ENCODE measurements around the gene GET4. TPM values are rescaled to one million over a fixed set of nuclear protein-coding genes. Genes with fewer than 3 reads are reported as not detected.

The GET4 gene
- polyA plus RNA-seq, 1 donor (not counting 4 experiments of a cell fraction or from before 2014, with no cell fraction given): 21.1 TPM

DNA sequence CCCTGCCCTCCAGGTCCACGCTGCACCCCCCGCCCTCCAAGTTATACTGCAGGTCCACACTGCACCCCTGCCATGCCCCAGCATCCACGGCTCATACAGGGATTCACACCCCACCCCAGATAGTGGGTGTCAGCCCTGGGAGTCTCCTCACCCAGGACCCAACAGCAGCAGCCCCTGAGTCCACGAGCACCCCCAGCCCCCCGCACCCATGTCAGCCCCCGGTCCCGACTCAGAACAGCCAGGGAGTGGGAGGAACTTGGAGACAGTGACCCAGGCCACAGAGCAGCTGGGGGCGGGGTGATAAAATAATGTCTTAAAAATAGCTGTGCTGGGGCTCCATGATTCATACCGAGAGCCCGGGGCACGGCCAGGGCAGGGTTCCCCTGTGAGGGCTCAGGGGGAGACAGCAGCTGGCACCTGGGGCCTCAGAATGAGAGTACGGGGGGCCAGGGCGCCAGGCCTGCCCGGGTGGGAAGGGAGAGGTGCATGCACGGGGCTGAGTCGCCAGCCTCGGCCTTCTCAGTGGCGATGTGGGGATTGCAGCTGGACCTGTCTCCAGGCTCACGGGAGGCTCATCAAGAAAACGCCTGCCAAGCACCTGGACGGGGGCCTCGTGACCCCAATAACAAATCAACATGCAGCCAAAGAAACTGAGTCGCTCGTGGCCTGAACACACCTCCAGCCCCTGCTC is 48.3 kb downstream of the GET4 start:
- Histone ChIP-seq H3K4me1 (ENCODE audit: control insufficient read depth, extremely low read depth, insufficient read depth, low read length) (peaks cover 9% of the 10 kb centered on the region), H3K79me2 (ENCODE audit: control insufficient read depth, insufficient read depth, low read length) (no peaks in the 10 kb centered on the region), H4K20me1 (ENCODE audit: control insufficient read depth, extremely low read depth, insufficient read depth, low read length) (no peaks in the 10 kb centered on the region), H3K9me3 (ENCODE audit: control insufficient read depth, low read depth, low read length) (no peaks in the 10 kb centered on the region), H3K4me3 (ENCODE audit: control insufficient read depth in 2 of 3, extremely low read depth in 1 of 3, insufficient read depth in 2 of 3, low read depth in 1 of 3, low read length in 3 of 3) (no peak overlapping the region), H3K27ac (ENCODE audit: control insufficient read depth, insufficient read depth, low read length) (no peak overlapping the region), H3K9me1 (ENCODE audit: control insufficient read depth, extremely low read depth, insufficient read depth, low read length) (no peaks in the 10 kb centered on the region), H3K9ac (ENCODE audit: control insufficient read depth, extremely low read depth, insufficient read depth, low read length) (no peak overlapping the region), H3K36me3 (ENCODE audit: control insufficient read depth in 2 of 2, extremely low read depth in 1 of 2, insufficient read depth in 2 of 2, low read length in 2 of 2) (no peaks in the 10 kb centered on the region), H2AFZ (ENCODE audit: control insufficient read depth, low read length) (no peak overlapping the region), H3K27me3 (ENCODE audit: control insufficient read depth, extremely low read depth, insufficient read depth, low read length) (no peaks in the 10 kb centered on the region), H3K4me2 (ENCODE audit: control insufficient read depth, extremely low read depth, insufficient read depth, low read depth, low read length) (no peak overlapping the region)
- no peak for FAIRE-seq
- TF ChIP-seq, protein P1, sequence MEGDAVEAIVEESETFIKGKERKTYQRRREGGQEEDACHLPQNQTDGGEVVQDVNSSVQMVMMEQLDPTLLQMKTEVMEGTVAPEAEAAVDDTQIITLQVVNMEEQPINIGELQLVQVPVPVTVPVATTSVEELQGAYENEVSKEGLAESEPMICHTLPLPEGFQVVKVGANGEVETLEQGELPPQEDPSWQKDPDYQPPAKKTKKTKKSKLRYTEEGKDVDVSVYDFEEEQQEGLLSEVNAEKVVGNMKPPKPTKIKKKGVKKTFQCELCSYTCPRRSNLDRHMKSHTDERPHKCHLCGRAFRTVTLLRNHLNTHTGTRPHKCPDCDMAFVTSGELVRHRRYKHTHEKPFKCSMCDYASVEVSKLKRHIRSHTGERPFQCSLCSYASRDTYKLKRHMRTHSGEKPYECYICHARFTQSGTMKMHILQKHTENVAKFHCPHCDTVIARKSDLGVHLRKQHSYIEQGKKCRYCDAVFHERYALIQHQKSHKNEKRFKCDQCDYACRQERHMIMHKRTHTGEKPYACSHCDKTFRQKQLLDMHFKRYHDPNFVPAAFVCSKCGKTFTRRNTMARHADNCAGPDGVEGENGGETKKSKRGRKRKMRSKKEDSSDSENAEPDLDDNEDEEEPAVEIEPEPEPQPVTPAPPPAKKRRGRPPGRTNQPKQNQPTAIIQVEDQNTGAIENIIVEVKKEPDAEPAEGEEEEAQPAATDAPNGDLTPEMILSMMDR (optimal IDR thresholded peaks at IDR 0.05 in 1 of 3, IDR thresholded peaks at IDR 0.05 in 1 of 3, conservative IDR thresholded peaks at IDR 0.05 in 1 of 3; ENCODE audit: extremely low read depth in 1 of 3, insufficient read depth in 2 of 3, low read length in 3 of 3): no peak
- TF ChIP-seq EZH2 (IDR thresholded peaks at IDR 0.05; ENCODE audit: low read length): no peak
- dilution Hi-C loops (cut with MboI; ENCODE audit: extremely low pct_ligation_motif_present, low sequenced_read_pairs): no loop called here
- DNase-seq (ENCODE audit: low read depth, low spot score): no peak

DNA sequence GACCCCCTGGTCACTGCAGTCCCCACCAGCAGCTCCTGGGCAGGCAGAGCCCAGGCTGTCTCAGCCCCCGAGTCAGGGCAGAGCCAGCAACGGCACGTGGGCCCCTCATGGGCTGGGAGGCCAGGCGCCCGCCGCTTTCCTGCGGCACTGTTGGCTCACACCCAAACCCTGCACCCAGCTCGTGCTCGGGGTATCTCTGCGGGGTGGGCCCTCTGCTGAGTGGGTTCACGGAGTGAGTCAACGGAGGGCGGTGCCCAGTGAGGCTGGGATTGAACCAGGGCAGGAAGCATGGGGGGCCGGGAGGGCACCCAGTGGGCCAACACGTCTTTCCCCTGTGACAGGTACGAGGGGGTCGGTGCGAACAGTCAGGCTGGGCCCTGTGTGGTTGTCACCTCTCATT is 49.2 kb downstream of the GET4 start:
- H3K79me2 ChIP-seq (ENCODE audit: control insufficient read depth, insufficient read depth, low read length): no peaks in the 10 kb centered on the region
- FAIRE-seq (no peak), DNase-seq (ENCODE audit: low read depth, low spot score) (no peak)
- no peak overlapping the region for H2AFZ ChIP-seq (ENCODE audit: control insufficient read depth, low read length)
- H4K20me1 ChIP-seq (ENCODE audit: control insufficient read depth, extremely low read depth, insufficient read depth, low read length): no peaks in the 10 kb centered on the region
- TF ChIP-seq, protein P1 (optimal IDR thresholded peaks at IDR 0.05 in 1 of 3, IDR thresholded peaks at IDR 0.05 in 1 of 3, conservative IDR thresholded peaks at IDR 0.05 in 1 of 3; ENCODE audit: extremely low read depth in 1 of 3, insufficient read depth in 2 of 3, low read length in 3 of 3): no peak
- no peak for TF ChIP-seq EZH2 (IDR thresholded peaks at IDR 0.05; ENCODE audit: low read length)
- H3K4me3 ChIP-seq (ENCODE audit: control insufficient read depth in 2 of 3, extremely low read depth in 1 of 3, insufficient read depth in 2 of 3, low read depth in 1 of 3, low read length in 3 of 3): no peak overlapping the region
- dilution Hi-C loops (cut with MboI; ENCODE audit: extremely low pct_ligation_motif_present, low sequenced_read_pairs): no loop called here
- no peak overlapping the region for H3K27ac ChIP-seq (ENCODE audit: control insufficient read depth, insufficient read depth, low read length)
- no peak overlapping the region for H3K9ac ChIP-seq (ENCODE audit: control insufficient read depth, extremely low read depth, insufficient read depth, low read length)
- no peaks in the 10 kb centered on the region for H3K27me3 ChIP-seq (ENCODE audit: control insufficient read depth, extremely low read depth, insufficient read depth, low read length)
- no peaks in the 10 kb centered on the region for H3K9me1 ChIP-seq (ENCODE audit: control insufficient read depth, extremely low read depth, insufficient read depth, low read length)
- no peak overlapping the region for H3K4me2 ChIP-seq (ENCODE audit: control insufficient read depth, extremely low read depth, insufficient read depth, low read depth, low read length)
- H3K36me3 ChIP-seq (ENCODE audit: control insufficient read depth in 2 of 2, extremely low read depth in 1 of 2, insufficient read depth in 2 of 2, low read length in 2 of 2): no peaks in the 10 kb centered on the region
- H3K9me3 ChIP-seq (ENCODE audit: control insufficient read depth, low read depth, low read length): no peaks in the 10 kb centered on the region
- H3K4me1 ChIP-seq (ENCODE audit: control insufficient read depth, extremely low read depth, insufficient read depth, low read length): peaks cover 9% of the 10 kb centered on the region
